Psoas muscle (tissue), 8 donors: Measurements from ENCODE around the gene HSF4. TPM values are rescaled to one million over a fixed set of nuclear protein-coding genes. Genes with fewer than 3 reads are reported as not detected.
A peak's percentile ranks its signal among the peaks of the same experiment; 100 is the strongest.

Source experiments
- ATAC-seq, 4 donors: fragments of 200-7000 bp; cut with Tn5 transposase; one replicate each; pipeline ENCODE4 v1.9.1; 2020; ENCODE audit warnings: moderate library complexity in 3 of 4, mild to moderate bottlenecking in 2 of 4
- DNase-seq, 2 donors: peaks; one replicate each; pipeline ENCODE4 v3.0.0-alpha.2; 2020
- H3K27ac ChIP-seq: fragments of 200-600 bp; one replicate; pipeline ENCODE4 v1.8.0; 2022
- H3K27me3 ChIP-seq, 3 donors: fragments of 200-600 bp in 1 of 3; one replicate each; pipeline versions ENCODE4 v1.6.1 to v1.8.0; 2013 to 2022; ENCODE audit warnings: low read length in 2 of 3, mild to moderate bottlenecking in 2 of 3, moderate library complexity in 1 of 3; ENCODE audit not compliant: insufficient read depth in 3 of 3
- H3K36me3 ChIP-seq, 2 donors: fragments of 200-600 bp in 1 of 2; one replicate each; pipeline versions ENCODE4 v1.6.1 to v1.8.0; 2013 to 2022; ENCODE audit warnings: low read depth in 1 of 2, mild to moderate bottlenecking in 1 of 2, moderate library complexity in 1 of 2; ENCODE audit not compliant: insufficient read depth in 1 of 2
- H3K4me1 ChIP-seq: fragments of 200-600 bp; one replicate; pipeline ENCODE4 v1.8.0; 2022
- H3K4me3 ChIP-seq: fragments of 200-600 bp; one replicate; pipeline ENCODE4 v1.8.0; 2022; ENCODE audit warnings: mild to moderate bottlenecking
- H3K9me3 ChIP-seq: fragments of 200-600 bp; one replicate; pipeline ENCODE4 v1.8.0; 2022
- WGBS, 3 donors: extraction: QIAGEN DNeasy Blood & Tissue Kit; methylation state at CpG; one replicate each; pipeline versions ENCODE4 v1.1.6 to v1.1.7; 2013; 5-methylcytosine and 5-hydroxymethylcytosine counted together
- intact Hi-C, 2 donors: fragments of 100-400 bp; cut with DNase I; formaldehyde crosslinking; loops; one replicate each; pipeline versions ENCODE4 v1.11.0 to v1.14.2; 2022
- polyA plus RNA-seq, 3 donors: library from polyadenylated mRNA; stranded (reverse); fragments of 200-250 nt; gene quantifications; one replicate each; pipeline ENCODE4 v1.2.3, GENCODE V29; 2013
- total RNA-seq, 4 donors: library from RNA; stranded (reverse); fragmentation: NEBNext Ultra II Directional in 2 of 4; extraction: Animal tissue kit (Norgen Biotek cat#: 25700) in 2 of 4; gene quantifications; one replicate each; pipeline versions ENCODE4 v1.2.1 to v1.2.4, GENCODE V29; 2021 to 2023
- TF ChIP-seq, protein P1 (sequence below): fragments of 200-600 bp; IDR thresholded peaks from one replicate; pipeline ENCODE4 v1.8.0; 2022; ENCODE audit warnings: antibody characterized with exemption
- donor health status: healthy with polysubstance abuse.
- donor health status: DM: no; HTN: no; CAD: no; lungs with moderate emphysema.
- donor health status: Bipolar disorder and iron deficiency.
- donor health status: healthy.
- donor health status: DM: yes; HTN: yes; CAD: no.
- donor health status: DM: no; HTN: no; CAD: no.
- donor health status: DM: no; HTN: no; CAD: no.
- donor health status: DM: yes; HTN: yes; CAD: no.

HSF4 gene
- total and polyA plus RNA-seq, 7 donors: 15.1 to 97.3 (median 47.8) TPM

DNA sequence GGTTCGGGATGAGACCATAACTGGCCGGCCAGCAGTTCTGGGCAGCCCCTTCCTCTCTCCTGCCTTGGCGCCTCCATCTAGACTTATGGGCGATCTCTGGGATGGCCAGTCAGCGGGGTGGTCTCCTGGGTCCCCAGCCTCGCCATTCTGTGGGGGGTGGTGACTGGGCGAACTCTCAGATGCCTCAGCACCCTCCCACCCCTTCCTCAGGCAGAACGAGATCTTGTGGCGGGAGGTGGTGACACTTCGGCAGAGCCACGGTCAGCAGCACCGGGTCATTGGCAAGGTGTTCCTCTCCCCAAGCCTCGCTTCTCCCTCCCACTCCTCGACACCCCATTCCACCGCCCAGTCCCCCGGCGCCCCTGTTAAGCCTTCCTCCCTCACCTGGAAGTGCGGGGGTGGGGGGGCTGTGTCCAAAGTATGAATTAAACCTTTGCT lies 1.6 kb downstream of the HSF4 start:
- intact Hi-C loops: no loop called here

DNA sequence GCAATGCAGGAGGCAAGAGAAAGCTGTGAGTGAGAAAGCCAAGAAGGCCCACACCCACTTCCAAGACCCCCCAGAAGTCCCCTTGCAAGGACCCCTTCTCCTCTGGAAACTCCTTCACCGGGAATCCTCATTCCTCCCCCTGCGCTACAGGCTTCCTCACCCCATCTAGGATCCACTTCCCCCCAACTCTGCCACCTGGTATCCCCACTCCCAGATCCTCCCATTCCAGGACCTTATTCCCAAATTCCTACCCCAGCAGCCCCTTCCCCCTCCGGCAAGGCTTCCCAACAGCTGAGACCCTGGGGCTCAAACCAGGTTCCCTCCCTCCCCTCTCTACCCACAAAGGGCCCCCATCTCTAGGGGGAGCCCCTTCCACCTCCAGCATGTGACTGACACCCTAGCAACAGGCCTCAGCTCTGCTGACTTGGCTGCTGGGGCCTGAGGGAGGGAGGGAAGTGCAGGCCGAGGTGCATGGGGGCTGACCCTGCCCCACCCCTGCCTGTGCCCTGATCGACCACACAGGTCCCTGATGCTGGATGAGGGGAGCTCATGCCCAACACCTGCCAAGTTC lies 2.1 kb downstream of the HSF4 start:
- TF ChIP-seq, protein P1, sequence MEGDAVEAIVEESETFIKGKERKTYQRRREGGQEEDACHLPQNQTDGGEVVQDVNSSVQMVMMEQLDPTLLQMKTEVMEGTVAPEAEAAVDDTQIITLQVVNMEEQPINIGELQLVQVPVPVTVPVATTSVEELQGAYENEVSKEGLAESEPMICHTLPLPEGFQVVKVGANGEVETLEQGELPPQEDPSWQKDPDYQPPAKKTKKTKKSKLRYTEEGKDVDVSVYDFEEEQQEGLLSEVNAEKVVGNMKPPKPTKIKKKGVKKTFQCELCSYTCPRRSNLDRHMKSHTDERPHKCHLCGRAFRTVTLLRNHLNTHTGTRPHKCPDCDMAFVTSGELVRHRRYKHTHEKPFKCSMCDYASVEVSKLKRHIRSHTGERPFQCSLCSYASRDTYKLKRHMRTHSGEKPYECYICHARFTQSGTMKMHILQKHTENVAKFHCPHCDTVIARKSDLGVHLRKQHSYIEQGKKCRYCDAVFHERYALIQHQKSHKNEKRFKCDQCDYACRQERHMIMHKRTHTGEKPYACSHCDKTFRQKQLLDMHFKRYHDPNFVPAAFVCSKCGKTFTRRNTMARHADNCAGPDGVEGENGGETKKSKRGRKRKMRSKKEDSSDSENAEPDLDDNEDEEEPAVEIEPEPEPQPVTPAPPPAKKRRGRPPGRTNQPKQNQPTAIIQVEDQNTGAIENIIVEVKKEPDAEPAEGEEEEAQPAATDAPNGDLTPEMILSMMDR: no peak
- DNase-seq (no peak), ATAC-seq (no peak)
- H3K27me3 ChIP-seq: no peaks in the 10 kb centered on the region
- H3K9me3 ChIP-seq: no peaks in the 10 kb centered on the region
- WGBS, 3 donors: 73 to 88% (median 83%) methylated on average over 5 of the region's 5 CpGs
- peaks cover 0 to 20% of the 10 kb centered on the region in 2 donors for H3K36me3 ChIP-seq
- no peak overlapping the region for H3K4me3 ChIP-seq
- peak overlapping the region; percentile 97 for H3K27ac ChIP-seq
- peaks cover 43% of the 10 kb centered on the region for H3K4me1 ChIP-seq
- intact Hi-C loops: no loop called here

More for the DNA sequence above, 1.6 kb downstream of the HSF4 start:
- peak in 1 of 2 donors; percentile 8 for DNase-seq
- TF ChIP-seq, protein P1: no peak
- Histone ChIP-seq H3K4me1 (peaks cover 48% of the 10 kb centered on the region), H3K36me3 (peaks cover 0 to 20% of the 10 kb centered on the region in 2 donors), H3K4me3 (no peak overlapping the region), H3K27ac (peak overlapping the region; percentile 93), H3K9me3 (no peaks in the 10 kb centered on the region), H3K27me3 (no peaks in the 10 kb centered on the region)
- ATAC-seq: no peak
- WGBS, 3 donors: 52 to 62% (median 54%) methylated on average over 10 to 18 of the region's 18 CpGs

DNA sequence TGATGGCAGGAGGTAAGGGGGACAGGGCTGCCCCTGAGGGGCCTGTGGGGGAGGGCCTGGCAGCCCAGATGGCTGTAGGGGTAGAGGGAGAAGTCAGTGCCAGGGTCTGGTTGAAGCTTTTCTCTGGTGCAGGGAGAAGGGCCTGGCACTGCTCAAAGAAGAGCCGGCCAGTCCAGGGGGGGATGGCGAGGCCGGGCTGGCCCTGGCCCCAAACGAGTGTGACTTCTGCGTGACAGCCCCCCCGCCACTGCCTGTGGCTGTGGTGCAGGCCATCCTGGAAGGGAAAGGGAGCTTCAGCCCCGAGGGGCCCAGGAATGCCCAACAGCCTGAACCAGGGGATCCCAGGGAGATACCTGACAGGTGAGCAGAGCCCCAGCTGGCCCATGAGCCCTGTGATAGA lies 3.0 kb downstream of the HSF4 start:
- Histone ChIP-seq H3K27ac (peak overlapping the region; percentile 97), H3K9me3 (no peaks in the 10 kb centered on the region), H3K4me3 (no peak overlapping the region), H3K36me3 (peaks cover 0 to 20% of the 10 kb centered on the region in 2 donors), H3K4me1 (peaks cover 40% of the 10 kb centered on the region), H3K27me3 (no peaks in the 10 kb centered on the region)
- DNase-seq (peak in 1 of 2 donors; percentile 12), ATAC-seq (no peak)
- WGBS, 3 donors: 78 to 92% (median 85%) methylated on average over 7 of the region's 7 CpGs
- TF ChIP-seq, protein P1: no peak
- intact Hi-C loops: no loop called here

DNA sequence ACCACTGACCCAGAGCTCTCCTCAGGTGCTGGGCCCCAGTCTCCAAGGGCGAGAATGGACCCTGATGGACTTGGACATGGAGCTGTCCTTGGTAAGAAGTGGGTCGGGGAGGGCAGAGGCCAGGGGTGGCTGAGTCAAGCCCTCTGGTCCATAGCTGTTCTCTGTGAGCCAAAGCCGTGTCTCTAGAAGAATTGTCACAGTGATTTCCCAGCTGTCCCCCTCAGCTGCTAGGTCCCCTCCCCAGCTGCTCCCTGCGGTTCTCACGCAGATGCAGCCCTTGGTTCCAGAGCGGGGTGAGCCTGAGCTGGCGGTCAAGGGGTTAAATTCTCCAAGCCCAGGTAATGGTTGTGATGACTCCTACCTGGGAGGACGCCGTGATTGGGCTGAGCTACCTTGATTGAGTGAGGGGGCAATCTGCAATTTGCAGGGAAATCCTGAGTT lies 4.5 kb downstream of the HSF4 start:
- ATAC-seq: no peak
- DNase-seq: no peak
- Histone ChIP-seq H3K27me3 (no peaks in the 10 kb centered on the region), H3K9me3 (no peaks in the 10 kb centered on the region), H3K4me3 (peak overlapping the region; percentile 73), H3K36me3 (peaks cover 0 to 20% of the 10 kb centered on the region in 2 donors), H3K4me1 (peaks cover 38% of the 10 kb centered on the region), H3K27ac (peak overlapping the region; percentile 97)
- intact Hi-C loops: no loop called here
- WGBS, 3 donors: 39 to 47% (median 42%) methylated on average over 9 of the region's 9 CpGs
- TF ChIP-seq, protein P1: no peak
